WI38 (cell line): ENCODE data around the gene STMN1.

ENCODE experiments used
- H3K4me3 ChIP-seq: 2 replicates; pipeline ENCODE4 v1.5.1; 2011; ENCODE audit warnings: low read depth, mild to moderate bottlenecking, control low read depth, low read length
- TF ChIP-seq, protein P1 (sequence below): IDR thresholded peaks from 2 replicates; pipeline ENCODE4 v1.5.1; 2012; ENCODE audit warnings: low read depth, mild to moderate bottlenecking, control low read depth, low read length

The STMN1 gene

DNA sequence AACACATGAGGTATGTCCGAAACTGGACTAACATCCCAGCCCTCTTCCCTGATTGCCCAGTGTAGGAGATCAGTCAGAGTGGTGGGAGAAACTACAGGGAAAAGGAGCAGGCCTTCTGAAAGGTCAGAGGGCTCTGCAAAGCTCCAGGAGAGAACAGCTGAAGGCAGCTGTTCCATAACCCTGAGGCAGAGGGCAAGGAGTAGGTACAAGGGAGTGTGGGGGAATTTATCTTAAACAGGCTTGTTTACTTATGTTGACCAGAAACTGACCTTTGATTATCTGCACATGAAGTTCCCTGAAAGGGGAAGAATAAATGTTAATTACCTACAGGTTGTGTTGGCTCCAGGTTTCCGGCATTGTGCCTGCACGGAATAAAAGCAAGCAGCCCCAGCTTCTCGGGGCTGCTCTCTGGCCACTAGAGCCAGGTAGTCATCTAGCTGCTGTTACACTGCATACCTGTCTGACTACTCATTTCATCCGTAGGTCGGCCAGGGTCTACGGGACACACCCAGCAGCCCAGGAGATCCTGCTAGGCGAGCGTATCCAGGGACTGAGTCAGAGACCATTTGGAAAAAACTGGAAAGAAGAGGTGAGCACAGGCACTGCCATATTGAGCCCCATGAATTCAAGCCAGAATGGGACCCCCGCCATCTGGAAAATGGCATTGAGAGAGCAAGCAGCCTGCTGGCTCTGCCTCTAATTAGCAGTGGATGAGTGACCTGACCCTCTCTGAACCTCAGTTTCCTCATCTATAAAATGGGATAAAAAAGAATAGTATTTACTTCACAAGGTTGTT, 15.8 kb downstream of the STMN1 start:
- no peak overlapping the region for H3K4me3 ChIP-seq
- TF ChIP-seq, protein P1, sequence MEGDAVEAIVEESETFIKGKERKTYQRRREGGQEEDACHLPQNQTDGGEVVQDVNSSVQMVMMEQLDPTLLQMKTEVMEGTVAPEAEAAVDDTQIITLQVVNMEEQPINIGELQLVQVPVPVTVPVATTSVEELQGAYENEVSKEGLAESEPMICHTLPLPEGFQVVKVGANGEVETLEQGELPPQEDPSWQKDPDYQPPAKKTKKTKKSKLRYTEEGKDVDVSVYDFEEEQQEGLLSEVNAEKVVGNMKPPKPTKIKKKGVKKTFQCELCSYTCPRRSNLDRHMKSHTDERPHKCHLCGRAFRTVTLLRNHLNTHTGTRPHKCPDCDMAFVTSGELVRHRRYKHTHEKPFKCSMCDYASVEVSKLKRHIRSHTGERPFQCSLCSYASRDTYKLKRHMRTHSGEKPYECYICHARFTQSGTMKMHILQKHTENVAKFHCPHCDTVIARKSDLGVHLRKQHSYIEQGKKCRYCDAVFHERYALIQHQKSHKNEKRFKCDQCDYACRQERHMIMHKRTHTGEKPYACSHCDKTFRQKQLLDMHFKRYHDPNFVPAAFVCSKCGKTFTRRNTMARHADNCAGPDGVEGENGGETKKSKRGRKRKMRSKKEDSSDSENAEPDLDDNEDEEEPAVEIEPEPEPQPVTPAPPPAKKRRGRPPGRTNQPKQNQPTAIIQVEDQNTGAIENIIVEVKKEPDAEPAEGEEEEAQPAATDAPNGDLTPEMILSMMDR, result no peak

- no peak overlapping the region for H3K4me3 ChIP-seq
- TF ChIP-seq, protein P1, result peak; percentile 19; the same call in 1 of the 2 replicates
Measured at GRCh38 chr1:25889470-25889869, 16.7 kb downstream of the STMN1 start.

DNA sequence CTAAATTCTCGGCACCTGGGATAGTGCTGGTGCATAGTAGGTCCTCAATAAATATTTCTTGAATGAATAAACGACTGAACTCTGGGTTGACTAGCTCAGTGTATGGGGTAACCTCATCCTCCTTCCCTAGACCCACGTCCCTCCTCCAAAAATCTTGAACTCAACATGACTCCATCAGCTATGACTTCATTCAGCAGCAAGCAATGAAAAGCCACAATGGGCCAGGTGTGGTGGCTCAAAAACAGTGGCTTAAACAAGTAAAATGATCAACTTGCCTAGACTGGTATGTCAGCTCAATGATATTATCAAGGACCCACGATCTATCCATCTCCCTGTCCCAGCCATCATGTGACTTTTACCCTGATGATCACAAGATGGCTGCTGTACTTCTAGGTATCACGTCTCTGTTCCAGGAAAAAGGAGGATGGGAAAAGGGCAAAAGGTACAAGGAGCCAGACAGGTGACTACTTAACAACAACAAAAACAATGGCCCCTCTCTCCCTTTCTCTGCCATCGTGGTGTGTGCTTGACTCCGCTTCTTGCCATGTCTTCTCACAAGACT, 17.7 kb downstream of the STMN1 start:
- no peak overlapping the region for H3K4me3 ChIP-seq
- TF ChIP-seq, protein P1, result no peak

- no peak overlapping the region for H3K4me3 ChIP-seq
- TF ChIP-seq, protein P1, result no peak
Measured at GRCh38 chr1:25885602-25886001, 20.6 kb downstream of the STMN1 start.

GRCh38 chr1:25881266-25881665, 25.0 kb downstream of the STMN1 start:
- TF ChIP-seq, protein P1, result no peak
- no peak overlapping the region for H3K4me3 ChIP-seq

GRCh38 chr1:25880518-25880917, 25.7 kb downstream of the STMN1 start:
- TF ChIP-seq, protein P1, result no peak
- no peak overlapping the region for H3K4me3 ChIP-seq

- TF ChIP-seq, protein P1, result no peak
- no peak overlapping the region for H3K4me3 ChIP-seq
Measured at GRCh38 chr1:25879675-25880074, 26.5 kb downstream of the STMN1 start.
